ENCODE results near the gene SORT1.
A peak's percentile ranks its signal among the peaks of the same experiment; 100 is the strongest.

Gene SORT1

GRCh38 chr1:109277434-109278204 lies 120.1 kb downstream of the SORT1 start:
- DNase-seq (ENCODE audit: low read depth in 2 of 3, low spot score in 2 of 3), result peak; percentile 39 to 50 (median 41)

- DNase-seq (ENCODE audit: low read depth in 2 of 3, low spot score in 2 of 3), result no peak
These were observed 121.9 kb downstream of the SORT1 start for GRCh38 chr1:109275706-109276345.

GRCh38 chr1:109274533-109275476 lies 122.9 kb downstream of the SORT1 start:
- DNase-seq (ENCODE audit: low read depth in 2 of 3, low spot score in 2 of 3), result no peak

GRCh38 chr1:109273570-109274288 lies 124.0 kb downstream of the SORT1 start:
- no peak for DNase-seq (ENCODE audit: low read depth in 2 of 3, low spot score in 2 of 3)

GRCh38 chr1:109272831-109273547 lies 124.7 kb downstream of the SORT1 start:
- no peak for DNase-seq (ENCODE audit: low read depth in 2 of 3, low spot score in 2 of 3)

GRCh38 chr1:109272021-109272799 lies 125.5 kb downstream of the SORT1 start:
- DNase-seq (ENCODE audit: low read depth in 2 of 3, low spot score in 2 of 3), result no peak

- DNase-seq (ENCODE audit: low read depth in 2 of 3, low spot score in 2 of 3), result no peak
These were observed 126.3 kb downstream of the SORT1 start for GRCh38 chr1:109271458-109271857.

GRCh38 chr1:109270623-109271317 lies 126.9 kb downstream of the SORT1 start:
- DNase-seq (ENCODE audit: low read depth in 2 of 3, low spot score in 2 of 3), result no peak

GRCh38 chr1:109269981-109270622 lies 127.6 kb downstream of the SORT1 start:
- DNase-seq (ENCODE audit: low read depth in 2 of 3, low spot score in 2 of 3), result no peak

GRCh38 chr1:109269212-109269980 lies 128.3 kb downstream of the SORT1 start:
- DNase-seq (ENCODE audit: low read depth in 2 of 3, low spot score in 2 of 3), result no peak

- no peak for DNase-seq (ENCODE audit: low read depth in 2 of 3, low spot score in 2 of 3)
These were observed 129.1 kb downstream of the SORT1 start for GRCh38 chr1:109268431-109269211.

- DNase-seq (ENCODE audit: low read depth in 2 of 3, low spot score in 2 of 3), result no peak
These were observed 129.9 kb downstream of the SORT1 start for GRCh38 chr1:109267743-109268300.

- no peak for DNase-seq (ENCODE audit: low read depth in 2 of 3, low spot score in 2 of 3)
These were observed 130.8 kb downstream of the SORT1 start for GRCh38 chr1:109266965-109267364.

- DNase-seq (ENCODE audit: low read depth in 2 of 3, low spot score in 2 of 3), result no peak
These were observed 131.9 kb downstream of the SORT1 start for GRCh38 chr1:109265741-109266330.

- DNase-seq (ENCODE audit: low read depth in 2 of 3, low spot score in 2 of 3), result no peak
These were observed 132.7 kb downstream of the SORT1 start for GRCh38 chr1:109265016-109265415.

- DNase-seq (ENCODE audit: low read depth in 2 of 3, low spot score in 2 of 3), result no peak
These were observed 133.4 kb downstream of the SORT1 start for GRCh38 chr1:109264379-109264755.
